ENCODE measurements around the gene MNT.
"Not testable (repeated sequence)": the region's sequence is repeated elsewhere in the genome, so short reads cannot be mapped to it uniquely, and the experiment has no call there.

Gene MNT

DNA sequence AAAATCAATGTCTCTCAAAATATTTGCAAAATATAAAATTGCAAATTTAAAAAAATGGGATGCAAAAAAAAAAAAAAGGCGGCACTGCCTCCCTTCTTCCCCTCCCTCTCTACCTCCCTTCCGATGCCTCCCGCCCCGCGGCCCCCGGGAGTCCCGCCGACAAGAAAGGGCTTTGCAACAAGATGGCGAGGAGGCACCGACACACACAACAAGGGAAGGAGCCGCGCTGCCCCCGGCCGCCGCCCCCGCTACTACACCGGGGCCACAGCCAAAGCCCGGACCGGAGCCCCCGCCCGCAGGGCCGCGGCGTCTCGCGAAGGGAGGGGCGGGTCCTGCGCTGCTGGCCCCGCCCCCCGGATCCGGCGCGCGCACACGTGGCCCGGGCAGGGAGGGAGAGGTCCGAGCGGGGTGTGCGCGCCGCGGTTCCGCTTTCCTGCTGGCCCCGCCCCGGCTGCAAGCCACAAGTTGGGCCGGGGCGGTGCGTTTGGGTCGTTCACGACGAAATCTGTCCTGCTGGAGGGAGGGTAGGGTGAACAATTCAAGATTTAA is at the start of gene MNT:
TSS of gene MNT (minus strand) at position 184 of the 549 bp plus-strand sequence. CDS start 348 bp downstream, outside the sequence.
- peak; percentile 97 for DNase-seq

GRCh38 chr17:2450016-2450650 is 49.3 kb upstream of the MNT start:
- no peak for DNase-seq

DNA sequence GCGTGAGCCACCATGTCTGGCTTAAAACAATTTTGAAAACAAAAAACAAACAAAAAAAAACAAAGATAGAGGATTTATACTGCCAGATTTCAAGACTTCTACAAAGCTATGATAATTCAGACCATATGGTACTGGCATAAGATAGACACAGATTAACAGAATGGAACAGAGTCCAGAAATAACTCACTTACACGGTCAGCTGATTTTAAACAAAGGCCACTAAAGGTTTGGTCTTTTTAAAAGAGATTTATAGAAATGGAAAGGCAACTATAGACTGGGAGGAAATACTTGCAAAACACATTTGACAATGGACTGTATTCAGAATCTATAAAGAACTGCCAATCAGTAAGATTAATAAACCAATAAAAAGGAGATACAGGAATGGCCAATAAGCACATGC is 48.6 kb upstream of the MNT start:
- peak; percentile 45 for DNase-seq

GRCh38 chr17:2447479-2447878 is 46.6 kb upstream of the MNT start:
- DNase-seq: not testable (repeated sequence)

DNA sequence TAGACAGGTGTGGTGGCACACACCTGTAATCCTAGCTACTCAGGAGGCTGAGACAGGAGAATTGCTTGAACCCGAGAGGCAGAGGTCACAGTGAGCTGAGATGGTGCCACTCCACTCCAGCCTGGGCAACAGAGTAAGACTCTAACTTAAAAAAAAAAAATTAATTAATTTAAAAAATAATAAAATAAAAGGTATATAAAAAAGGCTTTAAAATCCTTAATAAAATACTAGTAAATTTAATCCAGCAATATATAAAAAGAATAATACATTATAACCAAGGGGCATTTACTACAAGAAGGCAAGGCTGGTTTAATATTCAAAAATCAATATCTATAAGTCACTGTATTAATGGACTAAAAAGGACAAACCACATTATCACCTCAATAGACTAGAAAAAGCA is 44.8 kb upstream of the MNT start:
- DNase-seq: no peak

- no peak for DNase-seq
Observed at GRCh38 chr17:2444382-2444781, 43.5 kb upstream of the MNT start.

DNA sequence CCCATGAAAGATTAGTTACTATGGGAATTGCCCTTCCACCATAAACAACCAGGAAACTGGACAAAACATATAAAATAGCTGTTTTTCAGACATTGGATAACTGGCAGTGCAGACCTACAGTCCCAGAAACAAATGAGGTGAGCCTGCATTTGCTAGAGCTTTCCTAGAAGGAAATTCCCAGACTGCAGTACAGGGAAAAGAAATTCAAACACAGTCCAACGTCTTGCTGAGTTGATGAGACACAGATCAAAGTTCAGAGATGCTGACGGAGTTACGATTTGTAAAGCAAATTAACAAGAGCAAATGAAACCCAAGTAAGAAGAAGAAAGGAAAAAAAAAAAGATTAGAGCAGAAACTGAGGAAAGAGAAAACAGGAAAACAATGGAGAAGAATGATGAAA is 41.3 kb upstream of the MNT start:
- DNase-seq: no peak

GRCh38 chr17:2440930-2441329 is 40.1 kb upstream of the MNT start:
- DNase-seq: no peak

GRCh38 chr17:2439997-2440396 is 39.1 kb upstream of the MNT start:
- DNase-seq: not testable (repeated sequence)

GRCh38 chr17:2438823-2439222 is 38.0 kb upstream of the MNT start:
- no peak for DNase-seq

- DNase-seq: no peak
Observed at GRCh38 chr17:2436316-2436905, 35.6 kb upstream of the MNT start.

- peak; percentile 75 for DNase-seq
Observed at GRCh38 chr17:2435862-2436261, 35.0 kb upstream of the MNT start.

DNA sequence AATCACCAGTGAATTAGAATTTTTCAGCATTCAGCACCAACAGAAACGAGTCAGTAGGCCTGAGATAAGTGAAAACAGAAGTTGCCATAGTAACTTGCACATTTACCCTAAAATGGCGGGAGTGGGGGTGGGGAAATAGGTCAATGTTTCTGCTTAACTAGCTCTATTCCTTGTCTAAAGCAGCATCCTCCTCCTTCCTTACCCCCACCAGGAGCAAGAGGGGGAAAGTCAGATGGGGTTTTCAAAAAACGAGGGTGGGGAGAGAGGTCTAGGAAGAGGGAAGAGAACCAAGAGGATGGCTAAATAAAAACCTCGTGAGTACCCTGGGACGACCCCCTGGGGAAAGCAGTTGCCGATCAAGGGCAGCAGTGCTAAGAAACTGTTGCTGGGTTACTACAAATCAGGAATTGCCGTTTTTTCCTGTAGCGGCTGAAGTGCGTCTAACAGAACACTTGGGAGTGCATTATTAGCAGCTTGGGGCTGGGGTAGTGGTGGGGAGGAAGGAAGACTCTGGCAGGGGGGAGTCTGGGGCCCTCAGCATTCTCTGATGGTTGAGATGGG is 34.4 kb upstream of the MNT start:
- DNase-seq: peak; percentile 96

DNA sequence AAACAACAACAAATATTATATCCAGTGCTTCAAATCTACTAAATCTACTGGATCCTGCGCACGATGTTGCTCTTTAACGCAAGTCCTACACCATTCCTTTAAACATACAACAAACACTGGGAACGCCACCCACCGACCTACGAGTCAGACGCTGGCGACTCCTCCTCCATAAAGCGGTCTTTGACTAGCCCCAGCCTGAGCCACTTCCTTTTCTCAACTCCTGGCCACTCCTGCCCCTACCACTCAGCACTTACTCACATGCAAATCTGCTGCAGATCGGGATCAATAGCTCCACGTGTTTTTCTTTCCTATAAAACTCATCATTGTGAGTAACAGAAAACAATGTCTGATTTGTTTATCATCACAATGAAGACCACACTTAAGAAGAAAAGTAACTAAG is 32.8 kb upstream of the MNT start:
- no peak for DNase-seq

DNA sequence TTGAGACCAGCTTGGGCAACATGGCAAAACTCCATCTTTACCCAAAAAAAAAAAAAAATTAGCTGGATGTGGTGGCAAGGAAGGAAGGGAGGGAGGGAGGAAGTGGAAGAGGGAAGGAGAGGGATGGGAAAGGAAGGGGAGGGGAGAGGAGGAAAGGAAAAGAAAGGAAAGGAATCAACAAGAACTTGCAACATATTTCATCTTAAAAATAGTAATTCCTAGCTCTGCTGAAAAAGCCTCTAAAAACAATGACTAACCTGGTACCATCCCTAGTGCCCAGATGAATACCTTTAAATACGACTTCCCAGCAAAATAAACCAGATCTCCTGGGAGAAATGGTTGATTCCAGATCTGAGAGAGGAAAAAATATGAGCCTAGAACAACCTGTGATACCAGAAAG is 27.1 kb upstream of the MNT start:
- no peak for DNase-seq

DNA sequence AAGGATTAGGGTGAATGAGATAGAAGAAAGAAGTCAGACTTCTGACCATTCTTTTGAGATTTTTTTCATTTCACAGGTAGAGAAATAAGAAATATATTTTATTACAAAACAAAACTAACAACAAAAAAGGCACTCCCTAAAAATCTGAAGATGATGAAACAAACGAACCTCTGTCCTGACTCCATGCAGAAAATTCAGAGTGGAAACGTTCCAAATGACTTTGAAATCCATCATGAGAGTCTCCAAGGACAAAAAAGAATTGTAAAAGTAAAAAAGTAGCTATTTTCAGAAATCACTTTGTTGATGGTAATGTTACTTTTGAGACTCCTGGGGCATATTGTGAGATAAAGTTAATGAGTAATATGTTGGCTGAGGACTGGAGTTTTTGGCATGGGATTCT is 26.4 kb upstream of the MNT start:
- DNase-seq: no peak

GRCh38 chr17:2423271-2423670 is 22.4 kb upstream of the MNT start:
- DNase-seq: peak; percentile 71

DNA sequence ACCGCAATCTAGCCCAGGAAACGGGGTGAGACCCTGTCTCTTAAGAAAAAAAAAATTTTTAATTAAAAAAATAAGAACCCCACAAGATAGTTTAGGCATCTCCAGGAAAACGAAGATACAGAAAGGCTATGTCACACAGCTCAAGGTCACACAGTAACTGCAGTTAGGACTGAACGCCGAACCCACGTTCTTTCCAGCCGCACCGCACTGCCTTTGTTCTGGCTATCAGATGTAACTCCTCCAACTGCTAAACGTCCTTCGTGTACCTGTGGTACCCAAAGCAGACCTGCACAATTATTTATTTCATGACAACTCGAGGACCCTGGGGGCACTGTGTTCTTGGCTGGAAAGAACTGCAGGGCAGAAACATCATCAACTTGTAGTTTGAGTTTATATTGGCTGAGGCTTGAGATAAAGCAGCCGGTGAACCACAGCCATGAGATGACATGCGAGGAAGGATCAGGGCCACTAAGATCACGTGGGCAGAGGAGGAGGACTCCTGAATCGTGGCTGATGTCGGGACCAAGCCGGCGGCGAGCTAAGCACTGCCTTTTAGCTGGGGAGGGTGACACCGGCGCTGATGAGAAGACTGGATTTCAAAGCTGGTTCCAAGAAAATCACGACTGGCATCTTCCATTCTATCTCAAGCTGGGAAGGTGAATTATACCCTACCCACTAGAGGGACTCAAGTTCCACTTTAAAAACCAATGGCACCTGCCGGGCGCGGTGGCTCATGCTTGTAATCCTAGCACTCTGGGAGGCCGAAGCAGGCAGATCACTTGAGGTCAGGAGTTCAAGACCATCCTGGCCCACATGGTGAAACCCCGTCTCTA is 20.7 kb upstream of the MNT start:
- DNase-seq: peak; percentile 58

DNA sequence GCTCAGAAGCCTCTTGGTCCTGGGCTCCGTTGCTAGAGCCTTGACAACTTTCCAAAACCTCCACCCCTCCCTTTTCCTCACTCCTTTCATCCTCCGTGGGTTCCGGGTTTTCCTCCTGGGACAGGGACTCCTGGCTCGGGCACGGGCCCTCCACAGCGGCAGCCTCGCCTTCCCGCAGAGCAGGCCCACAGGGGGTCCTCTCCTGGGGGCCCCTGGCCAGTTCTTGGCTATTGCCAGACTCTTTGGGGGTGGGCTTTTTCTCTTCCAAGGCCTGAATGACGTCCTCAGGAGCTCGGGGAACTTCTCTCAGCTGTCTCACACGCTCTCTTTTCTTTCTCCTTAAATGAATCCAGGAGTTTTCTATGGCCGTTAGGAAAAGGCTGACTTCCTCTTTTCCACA is 19.3 kb upstream of the MNT start:
- DNase-seq: no peak

DNA sequence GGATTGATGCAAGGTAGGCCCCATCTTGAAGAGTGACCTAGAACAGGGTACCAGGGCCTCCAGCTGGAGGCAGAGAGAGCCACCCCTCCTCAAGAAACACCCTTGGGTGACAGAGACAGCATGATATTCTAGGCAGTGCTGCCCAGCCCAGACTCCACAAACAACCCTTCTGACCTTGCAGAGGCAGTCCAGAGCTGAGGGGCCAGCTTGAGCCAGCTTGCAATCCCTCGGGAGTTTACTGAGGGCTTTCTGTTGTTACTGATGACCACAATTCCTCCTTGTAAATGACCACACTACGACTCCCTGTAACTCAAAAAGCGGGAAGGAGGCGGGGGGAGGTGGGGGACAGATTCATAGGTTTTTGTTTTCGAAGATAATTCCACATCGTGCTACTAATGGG is 18.6 kb upstream of the MNT start:
- DNase-seq: no peak

- no peak for DNase-seq
Observed at GRCh38 chr17:2418572-2418971, 17.7 kb upstream of the MNT start.

- peak; percentile 97 for DNase-seq
Observed at GRCh38 chr17:2416010-2416734, 15.3 kb upstream of the MNT start.

GRCh38 chr17:2415081-2415480 is 14.2 kb upstream of the MNT start:
- no peak for DNase-seq
